Prostate gland (tissue), 2 donors: ENCODE measurements around the gene ZDHHC11.
"Not testable (repeated sequence)": the region's sequence is repeated elsewhere in the genome, so short reads cannot be mapped to it uniquely, and the experiment has no call there.

ENCODE experiments used
- CTCF ChIP-seq, 4 experiments: fragments of 200-600 bp in 2 of 4; fragments of 450-650 bp in 2 of 4; sonication (generic) in 2 of 4; IDR thresholded peaks; 1 replicate in 3 of 4; 2 replicates in 1 of 4; pipeline ENCODE4 v1.5.1; 2016 to 2019; ENCODE audit warnings: antibody characterized with exemption in 4 of 4, mild to moderate bottlenecking in 2 of 4, moderate library complexity in 2 of 4
- POLR2A ChIP-seq: fragments of 450-650 bp; IDR thresholded peaks from one replicate; pipeline ENCODE4 v1.6.1; 2016; ENCODE audit warnings: antibody characterized with exemption, mild to moderate bottlenecking
- POLR2AphosphoS5 ChIP-seq: sonication (generic); formaldehyde crosslinking; IDR thresholded peaks from one replicate; pipeline ENCODE4 v1.6.1; 2017; ENCODE audit warnings: antibody characterized with exemption

DNA sequence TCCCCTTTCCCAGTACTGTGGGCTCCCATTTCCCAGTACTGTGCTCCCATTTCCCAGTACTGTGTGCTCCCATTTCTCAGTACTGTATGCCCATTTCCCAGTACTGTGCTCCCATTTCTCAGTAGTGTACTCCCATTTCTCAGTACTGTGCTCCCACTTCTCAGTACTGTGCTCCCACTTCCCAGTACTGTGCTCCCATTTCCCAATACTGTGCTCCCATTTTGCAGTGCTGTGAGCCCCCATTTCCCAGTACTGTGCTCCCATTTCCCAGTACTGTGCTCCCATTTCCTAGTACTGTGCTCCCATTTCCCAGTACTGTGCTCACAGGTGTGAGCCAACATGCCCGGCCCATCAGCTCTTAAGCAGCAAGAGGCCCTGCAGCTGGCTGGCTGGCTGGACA lies 54.9 kb downstream of the ZDHHC11 start:
- not testable (repeated sequence) for TF ChIP-seq POLR2AphosphoS5; CTCF (IDR thresholded peaks at IDR 0.05); POLR2A
